ENCODE measurements around the gene BCL2.
A peak's percentile ranks its signal among the peaks of the same experiment; 100 is the strongest.

BCL2 gene

GRCh38 chr18:63307551-63308200, 11.9 kb downstream of the BCL2 start:
- DNase-seq: no peak

- DNase-seq: no peak
Measured at GRCh38 chr18:63306819-63307550, 12.6 kb downstream of the BCL2 start.

- no peak for DNase-seq
Measured at GRCh38 chr18:63306249-63306648, 13.3 kb downstream of the BCL2 start.

- DNase-seq: no peak
Measured at GRCh38 chr18:63303547-63303946, 16.0 kb downstream of the BCL2 start.

GRCh38 chr18:63302636-63303405, 16.7 kb downstream of the BCL2 start:
- no peak for DNase-seq

- DNase-seq: no peak
Measured at GRCh38 chr18:63302220-63302619, 17.3 kb downstream of the BCL2 start.

GRCh38 chr18:63301434-63301833, 18.1 kb downstream of the BCL2 start:
- no peak for DNase-seq

- DNase-seq: no peak
Measured at GRCh38 chr18:63299837-63300745, 19.5 kb downstream of the BCL2 start.

- DNase-seq: peak in 2 of 4 experiments; percentile 5 to 6
Measured at GRCh38 chr18:63298400-63299365, 20.9 kb downstream of the BCL2 start.

GRCh38 chr18:63297687-63298399, 21.7 kb downstream of the BCL2 start:
- no peak for DNase-seq

GRCh38 chr18:63293935-63294334, 25.6 kb downstream of the BCL2 start:
- DNase-seq: no peak

- peak in 1 of 4 experiments; percentile 9 for DNase-seq
Measured at GRCh38 chr18:63292831-63293683, 26.5 kb downstream of the BCL2 start.

GRCh38 chr18:63291278-63291677, 28.3 kb downstream of the BCL2 start:
- DNase-seq: no peak

GRCh38 chr18:63290821-63291200, 28.8 kb downstream of the BCL2 start:
- no peak for DNase-seq

- no peak for DNase-seq
Measured at GRCh38 chr18:63290166-63290820, 29.3 kb downstream of the BCL2 start.

- DNase-seq: no peak
Measured at GRCh38 chr18:63288311-63288710, 31.3 kb downstream of the BCL2 start.

GRCh38 chr18:63287691-63288220, 31.8 kb downstream of the BCL2 start:
- DNase-seq: no peak

GRCh38 chr18:63286926-63287325, 32.6 kb downstream of the BCL2 start:
- no peak for DNase-seq

Data from activated CD4-positive, CD25-positive, alpha-beta regulatory T cell (primary cell).